Prostate gland (tissue), 2 donors: Measurements from ENCODE around the gene SPTBN2. TPM values are rescaled to one million over a fixed set of nuclear protein-coding genes. Genes with fewer than 3 reads are reported as not detected.

ENCODE experiments used
- DNase-seq: peaks from one replicate; pipeline ENCODE4 v3.0.0-alpha.2; 2019; ENCODE audit warnings: low spot score
- H3K27ac ChIP-seq, 2 donors: fragments of 200-600 bp; sonication (generic); 2 replicates each; pipeline ENCODE4 v1.5.1; 2017 to 2019
- H3K27me3 ChIP-seq: fragments of 200-600 bp; sonication (generic); replicated peaks from 2 replicates; pipeline ENCODE4 v1.5.1; 2019; ENCODE audit not compliant: insufficient read depth
- H3K36me3 ChIP-seq, 2 donors: fragments of 200-600 bp; sonication (generic); 1 replicate in 1 of 2; 2 replicates in 1 of 2; pipeline versions ENCODE4 v1.5.1 to v1.8.1; 2017 to 2019
- H3K4me1 ChIP-seq: fragments of 200-600 bp; sonication (generic); replicated peaks from 2 replicates; pipeline ENCODE4 v1.5.1; 2019
- H3K4me3 ChIP-seq, 2 donors: fragments of 200-600 bp; sonication (generic); 2 replicates each; pipeline ENCODE4 v1.5.1; 2017 to 2019
- H3K9me3 ChIP-seq: fragments of 200-600 bp; sonication (generic); 2 replicates; pipeline ENCODE4 v1.5.1; 2017
- CTCF ChIP-seq, 4 experiments: fragments of 200-600 bp in 2 of 4; fragments of 450-650 bp in 2 of 4; sonication (generic) in 2 of 4; IDR thresholded peaks; 1 replicate in 3 of 4; 2 replicates in 1 of 4; pipeline ENCODE4 v1.5.1; 2016 to 2019; ENCODE audit warnings: antibody characterized with exemption in 4 of 4, mild to moderate bottlenecking in 2 of 4, moderate library complexity in 2 of 4
- POLR2A ChIP-seq: fragments of 450-650 bp; IDR thresholded peaks from one replicate; pipeline ENCODE4 v1.6.1; 2016; ENCODE audit warnings: antibody characterized with exemption, mild to moderate bottlenecking
- POLR2AphosphoS5 ChIP-seq: sonication (generic); formaldehyde crosslinking; IDR thresholded peaks from one replicate; pipeline ENCODE4 v1.6.1; 2017; ENCODE audit warnings: antibody characterized with exemption
- WGBS: methylation state at CpG from one replicate; pipeline ENCODE4 v1.1.5; 2018; 5-methylcytosine and 5-hydroxymethylcytosine counted together
- intact Hi-C: fragments of 100-400 bp; cut with DNase I; formaldehyde crosslinking; loops from one replicate; pipeline ENCODE4 v1.14.2; 2022
- total RNA-seq, 2 donors: library from RNA; depleted of rRNA; stranded (reverse); fragments of >200 nt; gene quantifications; one replicate each; pipeline ENCODE4 v1.1.0, GENCODE V29; 2016

The SPTBN2 gene
- total RNA-seq, 2 donors from 2014 or later: 139 to 140 TPM

- no peaks in the 10 kb centered on the region for H3K4me1 ChIP-seq
- TF ChIP-seq POLR2A (no peak), CTCF (IDR thresholded peaks at IDR 0.05) (no peak), POLR2AphosphoS5 (no peak)
- no peaks in the 10 kb centered on the region for H3K36me3 ChIP-seq
- H3K9me3 ChIP-seq: no peaks in the 10 kb centered on the region
- no peak for DNase-seq
- 86% methylated on average over 33 of the region's 46 CpGs for WGBS
- intact Hi-C loops: no loop called here
- H3K27ac ChIP-seq: no peak overlapping the region
- no peaks in the 10 kb centered on the region for H3K27me3 ChIP-seq
- no peak overlapping the region for H3K4me3 ChIP-seq
Observed at GRCh38 chr11:66704659-66705360, 24.2 kb downstream of the SPTBN2 start.

- TF ChIP-seq CTCF (IDR thresholded peaks at IDR 0.05) (no peak), POLR2AphosphoS5 (no peak), POLR2A (no peak)
- H3K27ac ChIP-seq: no peak overlapping the region
- WGBS: 94% methylated on average over 10 of the region's 10 CpGs
- H3K36me3 ChIP-seq: no peaks in the 10 kb centered on the region
- no peaks in the 10 kb centered on the region for H3K9me3 ChIP-seq
- H3K4me3 ChIP-seq: no peak overlapping the region
- H3K27me3 ChIP-seq: no peaks in the 10 kb centered on the region
- H3K4me1 ChIP-seq: no peaks in the 10 kb centered on the region
- DNase-seq: no peak
- intact Hi-C loops: no loop called here
Observed at GRCh38 chr11:66701432-66702240, 27.4 kb downstream of the SPTBN2 start.

- no peak for DNase-seq
- no peaks in the 10 kb centered on the region for H3K36me3 ChIP-seq
- TF ChIP-seq CTCF (IDR thresholded peaks at IDR 0.05) (no peak), POLR2A (no peak), POLR2AphosphoS5 (no peak)
- H3K9me3 ChIP-seq: no peaks in the 10 kb centered on the region
- no peak overlapping the region for H3K4me3 ChIP-seq
- H3K4me1 ChIP-seq: no peaks in the 10 kb centered on the region
- over 99% methylated on average over 13 of the region's 27 CpGs for WGBS
- no peaks in the 10 kb centered on the region for H3K27me3 ChIP-seq
- H3K27ac ChIP-seq: no peak overlapping the region
- intact Hi-C loops: no loop called here
Observed at GRCh38 chr11:66700742-66701141, 28.3 kb downstream of the SPTBN2 start.

GRCh38 chr11:66700337-66700736 is 28.7 kb downstream of the SPTBN2 start:
- Histone ChIP-seq H3K4me1 (no peaks in the 10 kb centered on the region), H3K9me3 (no peaks in the 10 kb centered on the region), H3K4me3 (no peak overlapping the region), H3K27ac (no peak overlapping the region), H3K27me3 (no peaks in the 10 kb centered on the region), H3K36me3 (no peaks in the 10 kb centered on the region)
- WGBS: 96% methylated on average over 15 of the region's 15 CpGs
- TF ChIP-seq POLR2AphosphoS5: no peak
- TF ChIP-seq POLR2A: no peak
- no peak for TF ChIP-seq CTCF (IDR thresholded peaks at IDR 0.05)
- intact Hi-C loops: no loop called here
- no peak for DNase-seq

GRCh38 chr11:66698491-66698890 is 30.5 kb downstream of the SPTBN2 start:
- no peak for DNase-seq
- Histone ChIP-seq H3K4me3 (no peak overlapping the region), H3K27me3 (no peaks in the 10 kb centered on the region), H3K4me1 (no peaks in the 10 kb centered on the region), H3K36me3 (peaks cover 0 to under 1% of the 10 kb centered on the region in 2 donors), H3K27ac (no peak overlapping the region), H3K9me3 (no peaks in the 10 kb centered on the region)
- TF ChIP-seq POLR2A (no peak), CTCF (IDR thresholded peaks at IDR 0.05) (no peak), POLR2AphosphoS5 (no peak)
- intact Hi-C loops: loop anchor here (2.0 kb wide), 1 partner anchor 184 kb away; no protein-coding TSS in a partner anchor
- WGBS: 95% methylated on average over 9 of the region's 9 CpGs
